ENCODE measurements around the gene EML6.

Gene EML6

DNA sequence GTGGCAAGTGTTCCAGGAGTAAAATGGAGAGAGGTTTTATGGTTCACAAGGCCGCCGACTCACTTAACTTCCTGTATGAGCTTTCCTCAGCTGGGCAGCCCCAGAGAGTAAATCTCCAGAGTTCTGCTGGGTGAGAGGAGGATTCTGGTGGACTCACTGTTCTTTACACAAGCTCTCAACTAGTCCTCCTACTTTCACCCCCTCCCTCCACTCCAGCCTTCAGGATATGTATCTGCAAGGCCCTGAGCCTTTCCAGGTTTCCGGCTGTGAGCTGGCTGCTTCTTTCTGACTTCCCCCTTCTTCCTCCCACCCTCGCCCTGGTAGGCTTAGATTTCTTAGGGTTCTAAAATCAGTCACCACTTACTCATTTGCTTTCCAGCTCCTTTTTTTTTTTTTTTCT is 34.0 kb downstream of the EML6 start:
- no peak for DNase-seq (ENCODE audit: low spot score)

DNA sequence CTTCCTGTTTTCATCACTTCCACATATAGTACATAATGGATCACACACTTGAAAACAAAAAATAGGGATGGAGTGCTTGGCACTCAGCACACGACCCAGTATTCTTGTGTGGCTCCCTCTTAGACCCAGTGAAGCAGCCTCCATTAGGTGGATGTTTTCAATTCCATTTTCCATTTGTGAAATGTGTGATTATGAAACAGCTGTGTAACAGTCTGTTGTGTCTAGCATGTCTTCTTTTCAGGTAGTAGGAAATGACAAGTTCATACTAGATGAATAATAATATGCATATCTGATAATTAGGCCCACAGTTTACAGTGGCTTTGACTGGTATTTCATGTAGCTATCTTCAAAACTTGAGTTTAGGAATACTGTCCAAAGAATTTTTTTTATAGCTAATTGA is 35.5 kb downstream of the EML6 start:
- no peak for DNase-seq (ENCODE audit: low spot score)

GRCh38 chr2:54760310-54760709 is 36.8 kb downstream of the EML6 start:
- no peak for DNase-seq (ENCODE audit: low spot score)

DNA sequence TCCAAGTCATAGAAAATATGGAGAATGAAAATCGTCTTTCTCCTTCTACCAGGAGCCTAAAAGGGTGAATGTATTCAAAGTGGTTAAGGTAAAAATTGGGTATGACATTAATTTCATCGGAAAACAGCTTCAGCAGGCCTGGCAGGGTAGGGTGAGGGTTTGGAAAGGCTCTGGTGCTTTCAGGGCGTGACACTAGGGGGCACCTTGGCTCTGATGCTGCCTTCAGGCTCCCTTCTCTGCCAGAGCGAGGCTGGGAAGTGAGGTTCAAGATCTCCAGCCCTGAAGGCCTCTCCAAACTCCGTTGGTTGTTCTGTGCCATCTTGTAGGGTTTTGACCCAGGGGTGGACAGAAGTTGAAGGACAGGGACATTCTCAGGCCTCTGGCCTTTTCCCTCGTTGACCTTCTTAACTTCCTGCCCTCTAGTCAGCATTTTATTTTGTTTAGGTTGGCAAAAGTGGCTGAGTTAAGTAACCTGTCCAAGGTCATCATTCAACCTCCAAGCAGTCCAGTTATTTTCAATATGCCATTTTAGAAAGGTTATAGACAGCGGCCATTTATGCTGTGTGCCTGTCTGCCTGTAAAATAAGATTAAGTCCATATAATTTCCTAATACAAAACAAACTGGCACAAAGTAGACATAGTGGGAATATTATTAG is 40.3 kb downstream of the EML6 start:
- DNase-seq (ENCODE audit: low spot score) = no peak

- DNase-seq (ENCODE audit: low spot score) = no peak
Observed at GRCh38 chr2:54767921-54768320, 44.5 kb downstream of the EML6 start.

DNA sequence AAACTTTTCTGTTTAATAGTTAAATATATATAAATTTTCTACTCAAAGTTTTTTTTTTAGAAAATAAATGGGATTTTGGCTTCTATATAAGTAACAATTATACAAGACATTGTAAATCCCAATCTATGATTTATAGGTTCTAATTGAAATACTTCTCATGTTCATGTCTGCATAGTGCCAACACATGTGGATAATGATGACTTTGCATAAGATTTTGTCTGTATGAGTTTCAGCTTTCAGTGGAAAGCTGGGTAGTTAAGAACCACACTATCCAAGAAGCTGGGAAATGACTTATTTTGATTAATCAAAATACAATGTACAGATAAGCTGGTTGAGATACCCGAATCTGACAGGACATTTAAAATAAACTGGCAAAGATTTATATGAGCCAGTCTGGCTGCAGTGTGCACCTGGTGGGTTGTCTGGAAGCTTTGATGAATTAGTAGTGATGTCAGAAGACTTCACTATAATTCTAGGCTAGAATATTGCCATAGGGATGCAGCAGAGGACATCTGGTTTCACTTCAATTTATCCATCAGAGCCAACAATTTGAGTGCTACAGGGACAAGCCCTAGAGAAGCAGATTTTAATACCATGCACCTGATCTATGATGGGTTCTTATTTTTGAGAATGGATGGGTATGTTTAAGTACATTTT is 45.4 kb downstream of the EML6 start:
- no peak for DNase-seq (ENCODE audit: low spot score)

GRCh38 chr2:54770211-54770610 is 46.7 kb downstream of the EML6 start:
- no peak for DNase-seq (ENCODE audit: low spot score)

- no peak for DNase-seq (ENCODE audit: low spot score)
Observed at GRCh38 chr2:54770676-54771075, 47.2 kb downstream of the EML6 start.

GRCh38 chr2:54771166-54771885 is 47.9 kb downstream of the EML6 start:
- no peak for DNase-seq (ENCODE audit: low spot score)

DNA sequence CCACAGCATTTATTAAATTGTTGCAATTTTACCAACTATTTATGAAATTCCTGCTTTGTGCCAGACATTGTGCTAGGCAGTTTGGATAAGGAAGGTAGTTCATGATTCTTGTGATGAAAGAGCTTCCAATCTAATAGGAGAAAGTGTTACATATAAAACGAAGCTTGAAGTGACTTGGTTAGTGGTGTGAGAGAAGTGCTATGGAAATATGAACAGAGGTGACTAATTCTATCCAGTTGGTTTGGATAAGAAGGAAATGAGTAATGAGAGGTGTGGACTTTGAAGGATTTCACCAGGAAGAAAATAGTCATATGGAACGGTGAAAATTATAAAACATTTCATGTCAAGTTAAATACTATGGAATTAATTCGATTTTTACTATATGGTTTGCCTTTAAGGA is 48.6 kb downstream of the EML6 start:
- no peak for DNase-seq (ENCODE audit: low spot score)

DNA sequence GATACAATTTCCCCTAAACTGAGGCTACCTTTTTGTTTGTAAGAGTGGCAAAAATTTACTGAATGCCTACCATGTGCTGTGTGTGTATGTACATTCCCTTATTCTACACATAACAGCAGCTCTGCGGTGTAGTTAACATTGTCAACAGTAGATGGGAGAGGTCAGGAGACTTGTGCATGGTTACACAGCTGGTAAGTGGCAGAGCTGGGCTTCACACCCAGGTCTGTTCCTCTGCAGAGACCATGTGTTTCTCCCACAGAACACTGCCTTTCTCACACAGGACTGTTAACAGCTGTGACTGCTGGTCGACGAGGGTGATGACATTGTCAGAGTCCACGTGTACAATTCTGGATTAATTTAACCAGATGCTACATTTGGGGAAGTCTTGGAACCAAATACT is 49.1 kb downstream of the EML6 start:
- no peak for DNase-seq (ENCODE audit: low spot score)

- no peak for DNase-seq (ENCODE audit: low spot score)
Observed at GRCh38 chr2:54773233-54773632, 49.8 kb downstream of the EML6 start.

GRCh38 chr2:54773838-54774237 is 50.4 kb downstream of the EML6 start:
- no peak for DNase-seq (ENCODE audit: low spot score)

- no peak for DNase-seq (ENCODE audit: low spot score)
Observed at GRCh38 chr2:54775710-54776109, 52.2 kb downstream of the EML6 start.

- no peak for DNase-seq (ENCODE audit: low spot score)
Observed at GRCh38 chr2:54776494-54776893, 53.0 kb downstream of the EML6 start.

DNA sequence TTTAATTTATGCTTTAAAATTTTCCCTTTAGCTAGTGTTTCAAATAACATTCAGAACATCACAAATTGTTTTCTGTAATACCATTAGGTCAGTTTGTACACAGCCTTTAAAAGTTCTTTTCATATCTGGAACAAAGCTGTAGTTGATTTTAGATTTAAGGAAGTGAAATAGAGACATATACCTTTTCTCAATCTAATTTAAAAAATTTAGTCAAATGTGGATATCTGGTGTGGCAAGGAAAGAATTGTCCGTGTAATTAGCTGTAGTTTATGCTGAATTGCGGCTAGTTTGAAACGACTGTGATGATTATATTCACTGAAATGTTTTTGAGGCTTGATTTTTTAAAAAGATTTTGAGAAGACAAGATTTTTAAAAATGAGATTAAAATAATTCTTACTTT is 59.9 kb downstream of the EML6 start:
- DNase-seq (ENCODE audit: low spot score) = no peak

DNA sequence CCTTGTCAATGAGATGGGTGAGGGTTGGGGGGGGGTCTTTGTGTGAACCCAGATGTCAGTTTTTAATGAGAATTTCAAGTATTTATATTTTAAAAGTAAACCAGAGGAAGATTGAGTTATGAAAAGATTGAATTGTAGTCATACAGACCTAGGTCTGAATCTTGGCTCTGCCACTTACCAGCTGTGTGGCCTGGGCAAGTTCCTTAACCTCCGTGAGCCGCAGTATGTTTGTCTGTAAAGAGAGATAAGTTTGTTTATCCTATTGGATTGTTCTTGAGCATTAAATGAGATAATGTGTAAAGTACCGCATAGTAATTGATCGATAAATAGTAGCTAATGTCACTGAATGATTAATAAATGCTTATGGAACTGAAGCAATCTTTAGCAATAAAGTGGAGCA is 63.8 kb downstream of the EML6 start:
- no peak for DNase-seq (ENCODE audit: low spot score)

- no peak for DNase-seq (ENCODE audit: low spot score)
Observed at GRCh38 chr2:54787755-54788366, 64.4 kb downstream of the EML6 start.

DNA sequence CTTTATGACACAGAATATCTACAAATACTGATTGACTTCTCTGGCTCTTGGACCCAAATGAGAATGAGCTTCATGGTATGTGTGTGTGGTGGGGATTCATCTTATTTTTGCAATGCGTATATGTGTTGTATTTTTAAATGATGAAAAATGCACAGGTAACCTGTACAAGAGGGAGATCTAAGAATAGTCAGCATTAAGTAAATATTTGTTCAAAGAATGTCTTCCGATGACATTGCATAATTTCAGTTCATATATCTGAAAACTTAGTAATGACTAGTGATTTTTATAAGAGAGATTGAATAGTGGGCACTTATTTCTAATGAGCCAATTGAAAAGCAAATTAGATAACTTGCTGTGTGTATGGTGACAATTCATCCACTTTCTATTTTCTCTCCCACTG is 66.4 kb downstream of the EML6 start:
- DNase-seq (ENCODE audit: low spot score) = no peak

DNA sequence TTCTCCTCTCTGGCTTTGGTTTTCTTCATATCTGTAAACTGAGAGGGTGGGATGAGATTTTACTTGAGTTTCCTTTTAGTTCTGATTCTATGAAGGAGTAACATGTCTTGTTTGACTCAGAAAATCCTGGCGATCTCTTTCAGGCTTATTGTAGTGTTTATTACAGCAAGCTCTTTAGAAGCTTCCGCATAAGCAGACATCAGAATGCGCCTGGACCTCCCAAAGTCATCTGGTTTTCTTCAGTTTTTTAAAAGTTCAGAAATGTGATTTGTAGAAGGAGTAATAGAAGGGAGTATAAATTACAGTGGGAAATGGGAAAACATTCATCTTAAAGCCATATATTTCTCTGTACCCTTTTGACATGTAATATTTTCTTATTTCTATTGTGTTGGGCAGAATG is 68.4 kb downstream of the EML6 start:
- DNase-seq (ENCODE audit: low spot score) = no peak

GRCh38 chr2:54797307-54797706 is 73.8 kb downstream of the EML6 start:
- DNase-seq (ENCODE audit: low spot score) = no peak

- DNase-seq (ENCODE audit: low spot score) = no peak
Observed at GRCh38 chr2:54801352-54801751, 77.9 kb downstream of the EML6 start.
